IPS-NIHi11 (cell line): Measurements from ENCODE around the gene LOXL3.
"Not testable (repeated sequence)": the region's sequence is repeated elsewhere in the genome, so short reads cannot be mapped to it uniquely, and the experiment has no call there.

ENCODE experiments used
- DNase-seq: peaks from one replicate; pipeline ENCODE4 v3.0.0; 2012; ENCODE audit warnings: mixed read lengths, low spot score

LOXL3 gene

GRCh38 chr2:74488643-74489481, 64.9 kb downstream of the LOXL3 start:
- no peak for DNase-seq

- no peak for DNase-seq
Measured at GRCh38 chr2:74486141-74486540, 67.6 kb downstream of the LOXL3 start.

GRCh38 chr2:74483675-74484164, 70.0 kb downstream of the LOXL3 start:
- not testable (repeated sequence) for DNase-seq

- DNase-seq: peak; percentile 90
Measured at GRCh38 chr2:74482801-74483674, 70.7 kb downstream of the LOXL3 start, which contains the start of the genes CCDC142 and TTC31. TSS of gene CCDC142 (minus strand) at chr2:74482998. CDS start at chr2:74482837, 161 bp downstream. TSS of gene TTC31 (plus strand) at chr2:74483081. CDS start at chr2:74483096, 15 bp downstream.
